Muscle of arm (tissue), 14 donors: ENCODE data around the gene KRTAP19-5. TPM values are rescaled to one million over a fixed set of nuclear protein-coding genes. Genes with fewer than 3 reads are reported as not detected.
"Not testable (repeated sequence)": the region's sequence is repeated elsewhere in the genome, so short reads cannot be mapped to it uniquely, and the experiment has no call there.

Source experiments
- DNase-seq: peaks from one replicate; pipeline ENCODE4 v3.0.0-alpha.2; 2013
- long read RNA-seq, 11 donors: transcript quantifications; one replicate each; lab custom pipeline, GENCODE V29; 2026
- polyA plus RNA-seq, 12 donors: library from polyadenylated mRNA; unstranded; fragments of 120-200 nt; gene quantifications; one replicate each; pipeline ENCODE4 v1.2.1, GENCODE V29; 2013; ENCODE audit not compliant: insufficient read length in 12 of 12

KRTAP19-5 gene
- not detected for polyA plus RNA-seq
- long read RNA-seq, donor 1, result 0 reads
- long read RNA-seq, donor 2, result 0 reads
- long read RNA-seq, donor 3, result 0 reads
- long read RNA-seq, donor 4, result 0 reads
- long read RNA-seq, donor 5, result 0 reads
- long read RNA-seq, donor 6, result 0 reads
- long read RNA-seq, donor 7, result 0 reads
- long read RNA-seq, donor 8, result 0 reads
- long read RNA-seq, donor 9, result 0 reads
- long read RNA-seq, donor 10, result 0 reads
- long read RNA-seq, donor 11, result 0 reads

DNA sequence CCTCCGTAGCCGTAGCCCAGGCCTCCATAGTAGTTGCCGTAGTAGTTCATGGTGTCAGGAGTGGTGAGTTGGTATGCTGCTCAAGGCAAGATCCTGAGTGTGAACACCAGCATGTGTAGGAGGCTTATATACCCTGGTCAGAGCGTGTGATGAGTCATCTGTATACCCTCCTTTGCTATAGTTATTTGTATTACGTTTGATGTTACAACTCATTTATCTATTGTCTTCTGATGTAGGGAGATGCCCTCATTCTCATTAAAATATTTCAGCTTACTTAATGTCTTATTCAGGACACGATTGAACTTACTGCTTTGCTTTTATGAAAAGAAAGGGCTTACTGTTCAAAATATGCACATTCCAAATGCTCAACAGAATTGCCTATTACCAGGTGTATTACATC lies at the start of gene KRTAP19-5:
KRTAP19-5 (minus strand) TSS at position 101 of the 400 bp plus-strand sequence; CDS start at position 50, 51 bp downstream.
- DNase-seq, result no peak

DNA sequence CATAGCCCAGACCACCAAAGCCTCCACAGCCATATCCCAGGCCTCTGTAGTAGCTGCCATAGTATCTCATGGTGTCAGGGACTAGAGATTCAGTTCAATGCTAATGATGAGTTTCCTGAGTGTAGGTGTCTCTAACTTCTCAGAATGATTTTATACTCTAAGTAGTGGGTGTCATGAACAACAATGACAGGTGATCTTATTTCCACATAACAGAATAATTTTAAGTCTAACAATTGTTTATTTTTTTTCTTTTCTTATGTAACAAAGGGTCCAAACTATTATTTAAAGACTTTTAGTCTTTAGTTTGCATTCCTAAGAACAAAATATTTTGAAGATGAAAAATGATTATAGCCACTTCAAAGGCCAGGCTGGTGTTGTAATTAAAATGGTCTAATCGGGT lies 39.8 kb upstream of the KRTAP19-5 start, which contains the start of gene KRTAP19-6:
KRTAP19-6 (minus strand) TSS at position 101 of the 400 bp plus-strand sequence; CDS start at position 70, 31 bp downstream.
- no peak for DNase-seq

DNA sequence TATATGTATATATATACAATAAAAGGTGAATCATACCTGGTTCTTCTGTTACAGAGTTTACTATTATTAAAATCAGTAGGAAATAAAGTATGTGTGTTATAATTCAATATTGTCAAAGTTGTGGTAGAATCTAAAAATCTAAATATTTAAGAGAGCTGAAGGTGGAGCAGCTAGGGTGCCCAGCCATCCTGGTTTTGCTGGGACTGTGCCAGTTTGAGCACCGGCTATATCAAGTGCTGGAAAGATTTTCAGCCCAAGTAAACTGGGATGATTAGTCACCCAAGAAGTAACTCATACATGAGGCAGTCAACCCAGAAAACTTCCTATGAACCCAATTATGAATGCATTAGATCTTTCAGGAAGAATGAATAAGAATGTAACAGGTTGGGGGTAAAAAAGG lies 16.9 kb upstream of the KRTAP19-5 start:
- no peak for DNase-seq

DNA sequence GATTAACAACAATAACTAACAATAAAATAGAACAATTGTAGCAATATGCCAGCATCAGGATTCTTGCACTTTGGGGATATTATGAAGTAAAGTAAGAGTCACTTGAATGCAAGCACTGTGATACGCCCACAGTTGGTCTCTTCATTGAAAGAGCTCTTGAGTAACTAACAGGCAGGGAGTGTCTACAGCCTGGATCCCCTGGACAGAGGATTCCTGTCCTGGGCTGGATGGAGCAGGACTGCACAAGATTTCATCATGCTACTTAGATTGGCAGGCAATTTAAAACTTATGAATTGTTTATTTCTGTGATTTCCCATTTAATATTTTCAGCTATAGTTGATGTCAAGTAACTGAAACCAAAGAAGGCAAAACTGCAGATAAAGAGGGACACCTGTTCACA lies 13.7 kb upstream of the KRTAP19-5 start:
- no peak for DNase-seq

DNA sequence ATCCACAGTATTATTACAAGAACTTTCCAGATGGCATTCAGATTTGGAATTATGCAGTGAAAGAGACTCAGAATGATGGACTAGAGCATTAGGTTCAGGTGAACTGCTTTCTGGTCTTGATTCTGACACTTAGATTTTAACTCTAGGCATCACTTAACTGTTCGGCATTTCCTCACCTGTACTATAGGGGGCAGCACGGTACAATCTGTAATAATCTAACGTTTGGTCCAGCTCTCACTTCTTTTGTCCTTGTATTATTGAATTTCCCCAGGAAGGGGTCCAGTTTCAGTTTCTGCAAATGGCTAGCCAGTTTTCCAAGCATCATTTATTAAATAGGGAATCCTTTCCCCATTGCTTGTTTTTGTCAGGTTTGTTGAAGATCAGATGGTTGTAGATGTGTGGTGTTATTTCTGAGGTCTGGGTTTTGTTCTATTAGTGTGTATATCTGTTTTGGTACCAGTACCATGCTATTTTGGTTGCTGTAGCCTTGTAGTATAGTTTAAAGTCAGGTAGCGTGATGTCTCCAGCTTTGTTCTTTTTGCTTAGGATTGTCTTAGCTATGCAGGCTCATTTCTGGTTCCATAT lies 3.8 kb upstream of the KRTAP19-5 start:
- not testable (repeated sequence) for DNase-seq

DNA sequence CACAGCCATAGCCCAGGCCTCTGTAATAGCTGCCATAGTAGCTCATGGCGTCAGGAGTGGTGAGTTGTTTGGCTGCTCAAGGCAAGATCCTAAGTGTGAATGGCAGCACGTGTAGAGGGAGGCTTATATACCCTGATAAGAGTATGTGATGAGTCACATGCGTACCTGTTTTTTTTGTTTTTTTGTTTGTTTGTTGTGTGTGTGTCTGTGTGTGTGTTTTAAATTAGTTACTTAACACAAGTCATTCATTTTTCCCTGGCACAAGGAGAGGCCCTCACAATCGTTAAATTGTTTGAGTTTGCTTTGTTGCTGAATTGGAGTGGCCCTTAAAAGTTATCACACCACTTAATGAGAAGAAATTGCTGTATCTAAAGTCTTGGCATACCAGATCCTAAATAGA lies 4.9 kb downstream of the KRTAP19-5 start, which contains the start of gene KRTAP19-4:
KRTAP19-4 (minus strand) TSS at position 101 of the 400 bp plus-strand sequence; CDS start at position 46, 55 bp downstream.
- DNase-seq, result no peak

DNA sequence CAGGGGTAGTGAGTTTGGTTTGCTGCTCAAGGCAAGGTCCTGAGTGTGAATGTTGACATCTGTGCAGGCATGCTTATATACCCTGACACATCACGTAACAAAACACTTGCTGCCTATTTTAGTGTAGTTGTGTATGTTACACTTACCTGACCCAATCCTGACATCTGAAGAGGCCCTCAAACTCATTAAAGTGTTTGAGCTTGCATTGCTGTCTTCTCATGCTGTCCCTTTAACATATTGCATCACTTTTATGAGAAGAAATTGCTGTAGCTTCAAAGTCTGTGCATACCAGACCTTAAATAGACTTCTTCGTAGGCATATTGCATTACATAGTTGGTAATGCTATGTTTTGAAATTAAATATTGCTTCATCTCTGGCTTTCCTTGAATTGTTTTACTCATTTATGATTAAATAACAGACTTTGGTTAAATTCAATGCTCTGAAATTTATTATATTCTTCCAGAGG lies 9.9 kb downstream of the KRTAP19-5 start, which contains the start of gene KRTAP19-3:
KRTAP19-3 (minus strand) TSS at position 51 of the 466 bp plus-strand sequence. CDS start 56 bp downstream, outside the sequence.
- no peak for DNase-seq

DNA sequence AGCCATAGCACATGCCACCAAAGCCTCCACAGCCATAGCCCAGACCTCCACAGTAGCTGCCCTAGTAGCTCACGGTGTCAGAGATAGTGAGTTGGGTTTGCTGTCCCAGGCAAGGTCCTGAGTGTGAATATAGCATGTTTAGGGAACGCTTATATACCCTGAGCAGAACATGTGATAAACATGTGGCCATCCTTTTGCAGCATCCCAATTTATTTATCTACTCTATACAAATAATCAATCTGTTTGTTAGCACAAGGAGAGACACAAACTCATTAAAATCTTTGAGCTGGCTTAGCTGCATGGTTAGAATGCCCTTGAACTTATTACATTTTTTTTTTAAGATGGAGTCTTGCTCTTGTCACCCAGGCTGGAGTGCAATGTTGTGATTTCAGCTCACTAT lies 14.6 kb downstream of the KRTAP19-5 start, which contains the start of gene KRTAP19-2:
KRTAP19-2 (minus strand) TSS at position 101 of the 400 bp plus-strand sequence; CDS start at position 13, 88 bp downstream.
- no peak for DNase-seq

DNA sequence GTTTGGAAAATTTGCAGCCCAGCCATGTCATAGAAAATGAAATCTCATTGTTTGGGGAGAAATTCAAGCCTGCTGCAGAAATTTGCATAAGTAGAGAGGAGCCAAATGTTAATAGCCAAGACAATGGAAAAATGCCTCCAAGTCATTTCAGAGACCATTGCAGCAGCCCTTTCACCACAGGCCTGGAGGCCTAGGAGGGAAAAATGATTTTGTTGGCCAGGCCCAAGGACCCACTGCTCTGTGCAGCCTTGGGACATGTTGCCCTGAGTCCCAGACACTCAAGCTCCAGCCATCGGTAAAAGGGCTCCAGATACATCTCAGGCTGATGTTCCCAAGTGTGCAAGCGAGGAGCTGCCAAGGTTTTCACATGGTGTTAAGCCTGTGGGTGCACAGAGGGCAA lies 15.8 kb downstream of the KRTAP19-5 start:
- no peak for DNase-seq

DNA sequence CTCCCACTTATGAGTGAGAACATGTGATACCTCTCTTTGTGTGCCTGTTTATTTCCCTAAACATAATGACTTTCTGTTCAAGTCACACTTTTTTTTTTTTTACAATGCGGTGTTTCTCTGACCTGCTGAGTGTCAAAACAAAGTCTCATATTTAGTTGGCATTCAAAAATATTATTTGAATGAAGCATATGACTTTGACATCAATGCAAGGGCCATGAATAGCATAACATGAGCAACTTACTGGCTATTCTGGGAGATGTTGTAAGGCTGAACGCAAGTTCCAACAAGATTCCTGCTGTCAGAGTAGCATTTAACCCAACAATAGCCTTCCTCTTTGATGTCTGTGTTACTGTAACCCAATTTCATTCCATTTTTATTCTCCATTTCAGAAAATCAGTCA lies 19.8 kb downstream of the KRTAP19-5 start:
- no peak for DNase-seq

DNA sequence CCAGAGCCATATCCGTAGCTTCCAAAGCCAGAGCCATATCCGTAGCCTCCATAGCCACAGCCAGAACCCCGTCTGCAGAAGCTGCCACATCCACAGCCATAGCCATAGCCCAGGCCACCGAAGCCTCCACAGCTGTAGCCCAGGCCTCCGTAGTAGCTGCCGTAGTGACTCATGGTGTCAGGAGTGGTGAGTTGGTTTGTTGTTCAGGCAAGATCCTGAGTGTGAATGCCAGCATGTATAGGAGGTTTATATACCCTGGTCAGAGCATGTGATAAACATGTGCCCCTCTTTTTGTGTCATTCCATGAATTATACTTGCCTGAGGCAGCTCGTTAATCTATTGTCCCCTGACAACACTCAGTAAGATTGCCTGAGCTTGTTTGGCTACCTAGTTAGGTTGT lies 21.8 kb downstream of the KRTAP19-5 start, which contains the start of gene KRTAP19-1:
KRTAP19-1 (minus strand) TSS at position 223 of the 400 bp plus-strand sequence; CDS start at position 173, 50 bp downstream.
- no peak for DNase-seq

DNA sequence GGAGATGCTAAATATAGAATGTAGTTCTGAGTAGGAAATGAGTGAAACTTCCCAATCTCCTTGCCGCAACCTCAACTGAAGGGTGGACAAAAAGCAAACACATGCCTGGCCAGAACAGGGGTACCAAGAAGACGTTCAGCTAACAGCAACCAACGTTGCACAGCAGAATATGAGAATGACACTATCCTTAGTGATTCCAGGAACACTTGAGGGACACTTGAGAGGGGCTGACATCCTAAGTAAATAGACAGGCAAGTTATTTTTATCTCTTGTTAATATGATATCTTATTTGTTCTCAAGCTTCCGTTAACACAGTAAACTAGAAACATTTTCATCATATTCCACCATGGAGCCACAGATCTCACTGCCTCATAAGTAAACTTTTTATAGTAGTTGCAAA lies 22.7 kb downstream of the KRTAP19-5 start:
- DNase-seq, result no peak

DNA sequence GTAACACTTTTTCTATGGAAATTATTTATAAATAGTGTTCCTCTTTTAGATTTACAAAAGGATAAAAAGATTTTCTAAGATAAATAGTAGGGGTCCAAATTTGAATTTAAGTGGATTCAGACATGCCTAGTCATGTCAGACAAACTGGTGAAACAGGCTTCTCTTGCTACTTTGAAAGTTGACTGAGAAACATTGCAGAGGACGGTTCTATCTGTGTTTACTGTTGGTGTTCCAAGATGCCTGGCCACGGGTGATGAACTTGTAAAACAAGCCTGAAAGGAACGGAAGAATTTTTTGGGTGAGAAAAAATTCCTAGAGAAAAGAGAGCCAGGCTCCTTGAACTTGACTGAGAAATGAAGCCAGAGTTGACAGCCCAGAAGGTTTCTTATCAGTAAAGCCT lies 23.9 kb downstream of the KRTAP19-5 start:
- DNase-seq, result no peak

DNA sequence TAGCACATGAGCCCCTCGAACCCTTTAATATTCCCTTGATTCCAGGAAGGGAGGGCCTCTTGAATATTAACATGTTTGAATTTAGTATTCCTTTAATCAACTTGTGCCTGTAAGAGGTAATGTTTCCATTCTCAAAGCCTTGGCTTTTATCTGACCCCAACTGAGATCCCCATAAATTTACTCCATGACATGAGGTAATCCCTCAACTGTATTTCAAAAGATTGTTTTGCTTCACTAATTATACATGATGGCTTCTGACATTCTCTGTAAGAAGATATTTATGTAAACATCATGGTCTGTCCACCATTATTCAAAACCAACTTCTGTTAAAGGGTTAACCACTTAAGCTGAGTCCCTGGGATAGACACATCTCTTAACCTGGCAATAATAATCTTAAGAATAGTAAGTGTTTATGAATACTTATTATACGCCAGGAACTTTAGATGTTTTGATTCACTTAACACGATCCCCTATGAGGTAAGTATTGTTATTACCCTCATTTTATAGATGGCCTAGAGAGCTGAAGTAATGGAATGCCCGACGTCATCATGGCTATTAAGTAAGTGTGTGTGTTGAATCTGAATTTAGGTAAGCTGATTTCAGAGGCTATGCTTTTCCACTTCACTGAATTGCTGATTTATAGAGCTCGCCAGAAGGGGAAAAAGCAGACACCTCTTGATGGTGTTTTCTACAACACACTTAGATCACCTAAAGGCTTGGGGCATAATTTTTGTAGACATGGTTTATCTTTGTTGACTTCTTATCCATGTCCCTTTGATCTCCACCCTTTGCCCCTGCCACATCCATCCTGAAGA lies 32.8 kb downstream of the KRTAP19-5 start:
- DNase-seq, result no peak

DNA sequence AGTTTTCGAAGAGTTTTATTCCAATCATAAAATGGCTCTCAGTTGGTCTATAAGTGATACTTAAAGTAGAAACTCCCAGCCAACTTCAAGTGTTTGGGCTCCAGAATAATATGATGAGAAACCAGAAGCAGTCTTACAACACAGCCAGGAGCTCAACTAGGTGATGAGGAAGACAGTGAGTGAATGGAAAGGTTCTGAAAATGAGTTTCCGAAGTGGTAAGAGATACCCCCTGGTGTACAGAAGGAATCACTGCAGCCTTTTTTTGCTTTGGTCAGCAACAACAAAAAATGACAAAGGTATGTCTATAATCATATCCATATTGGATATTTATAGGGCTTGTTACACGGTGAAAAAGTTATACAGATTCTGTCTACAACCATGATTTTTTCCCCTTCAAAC lies 38.2 kb downstream of the KRTAP19-5 start:
- no peak for DNase-seq

Other genes with a start within 250 kb of the KRTAP19-5 start
- not detected for gene KRTAP24-1, start 219.2 kb downstream of the KRTAP19-5 start, polyA plus RNA-seq
- gene KRTAP25-1, start 212.6 kb downstream of the KRTAP19-5 start, polyA plus RNA-seq, result not detected
- not detected for gene KRTAP26-1, start 181.8 kb downstream of the KRTAP19-5 start, polyA plus RNA-seq
- not detected for gene KRTAP27-1, start 164.4 kb downstream of the KRTAP19-5 start, polyA plus RNA-seq
- gene KRTAP23-1, start 153.5 kb downstream of the KRTAP19-5 start, polyA plus RNA-seq, result not detected
- gene KRTAP13-2, start 129.9 kb downstream of the KRTAP19-5 start, polyA plus RNA-seq, result not detected
- gene KRTAP13-1, start 106.1 kb downstream of the KRTAP19-5 start, polyA plus RNA-seq, result not detected
- gene KRTAP13-3, start 76.2 kb downstream of the KRTAP19-5 start, polyA plus RNA-seq, result not detected
- gene KRTAP13-4, start 71.9 kb downstream of the KRTAP19-5 start, polyA plus RNA-seq, result not detected
- gene KRTAP15-1, start 61.9 kb downstream of the KRTAP19-5 start, polyA plus RNA-seq, result not detected
- not detected for gene KRTAP19-1, start 21.8 kb downstream of the KRTAP19-5 start, polyA plus RNA-seq
- not detected for gene KRTAP19-2, start 14.7 kb downstream of the KRTAP19-5 start, polyA plus RNA-seq
- not detected for gene KRTAP19-3, start 10.1 kb downstream of the KRTAP19-5 start, polyA plus RNA-seq
- not detected for gene KRTAP19-4, start 5.0 kb downstream of the KRTAP19-5 start, polyA plus RNA-seq
- not detected for gene KRTAP19-6, start 39.7 kb upstream of the KRTAP19-5 start, polyA plus RNA-seq
- gene KRTAP19-7, start 59.2 kb upstream of the KRTAP19-5 start, polyA plus RNA-seq, result not detected
- gene KRTAP22-2, start 88.3 kb upstream of the KRTAP19-5 start, polyA plus RNA-seq, result not detected
- gene KRTAP6-3, start 90.3 kb upstream of the KRTAP19-5 start, polyA plus RNA-seq, result not detected
- gene KRTAP6-2, start 96.8 kb upstream of the KRTAP19-5 start, polyA plus RNA-seq, result not detected
- not detected for gene KRTAP22-1, start 98.9 kb upstream of the KRTAP19-5 start, polyA plus RNA-seq
- gene KRTAP6-1, start 111.8 kb upstream of the KRTAP19-5 start, polyA plus RNA-seq, result not detected
- gene KRTAP20-1, start 114.3 kb upstream of the KRTAP19-5 start, polyA plus RNA-seq, result not detected
- gene KRTAP20-4, start 118.5 kb upstream of the KRTAP19-5 start, polyA plus RNA-seq, result not detected
- gene KRTAP20-2, start 133.1 kb upstream of the KRTAP19-5 start, polyA plus RNA-seq, result not detected
- gene KRTAP20-3, start 140.7 kb upstream of the KRTAP19-5 start, polyA plus RNA-seq, result not detected
- not detected for gene KRTAP21-3, start 216.6 kb upstream of the KRTAP19-5 start, polyA plus RNA-seq
- not detected for gene KRTAP21-2, start 245.1 kb upstream of the KRTAP19-5 start, polyA plus RNA-seq